ENCODE data around the gene USP47.

USP47 gene

DNA sequence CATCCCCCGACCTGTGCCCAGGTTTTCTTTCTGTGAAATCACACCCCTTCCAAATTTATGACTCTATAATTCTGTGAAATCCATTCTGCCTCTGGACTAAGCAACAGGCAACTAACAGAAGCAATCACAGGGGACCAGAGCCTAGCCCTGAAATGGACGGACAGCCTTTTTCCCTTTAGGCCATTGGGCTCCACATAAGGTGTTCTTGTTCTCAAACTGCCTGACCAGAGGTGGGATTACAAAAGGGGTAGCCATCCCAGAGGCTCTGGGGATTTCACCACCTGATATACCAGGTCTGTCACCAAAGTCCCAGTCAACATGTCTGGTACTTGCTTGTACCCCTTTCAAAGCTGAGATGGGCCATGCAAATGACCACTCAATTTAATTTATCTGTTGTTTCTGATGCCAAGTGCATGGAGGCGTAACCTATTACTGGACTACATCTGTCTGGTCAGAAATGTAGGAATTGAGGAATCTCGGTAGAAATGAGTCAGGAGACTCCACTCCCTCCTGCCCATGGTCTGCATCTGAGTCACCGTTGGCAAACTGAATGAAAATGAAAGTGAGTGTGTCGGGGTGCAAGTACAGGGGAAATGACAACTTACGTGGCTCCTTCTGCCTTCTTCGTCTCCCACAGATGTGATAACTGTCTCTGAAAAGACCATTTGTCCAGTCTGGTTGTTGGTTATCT is 156.5 kb downstream of the USP47 start:
- no peaks in the 10 kb centered on the region for H3K9me3 ChIP-seq (ENCODE audit: control insufficient read depth, insufficient read depth, low read depth, low read length)
- H3K27ac ChIP-seq (ENCODE audit: extremely low read depth, low read depth, low read length): no peak overlapping the region
- TF ChIP-seq ZFP3 (tag by site-specific recombination; IDR thresholded peaks at IDR 0.05; ENCODE audit: low read depth) (no peak), OSR2 (tag by site-specific recombination; IDR thresholded peaks at IDR 0.05) (no peak), ZNF148 (tag by site-specific recombination; IDR thresholded peaks at IDR 0.05; ENCODE audit: borderline replicate concordance) (no peak), HOXA7 (CRISPR knock-in tag; IDR thresholded peaks at IDR 0.05; ENCODE audit: borderline replicate concordance) (no peak), ZNF221 (tag by site-specific recombination; IDR thresholded peaks at IDR 0.05; ENCODE audit: borderline replicate concordance) (no peak), REPIN1 (tag by site-specific recombination; IDR thresholded peaks at IDR 0.05; ENCODE audit: low read depth) (no peak), ZNF621 (tag by site-specific recombination; IDR thresholded peaks at IDR 0.05) (no peak), TSHZ1 (tag by site-specific recombination; IDR thresholded peaks at IDR 0.05; ENCODE audit: borderline replicate concordance) (no peak), ZNF585B (tag by site-specific recombination; IDR thresholded peaks at IDR 0.05) (no peak), ZXDB (tag by site-specific recombination; IDR thresholded peaks at IDR 0.05) (no peak)
- TF ChIP-seq, protein P1, sequence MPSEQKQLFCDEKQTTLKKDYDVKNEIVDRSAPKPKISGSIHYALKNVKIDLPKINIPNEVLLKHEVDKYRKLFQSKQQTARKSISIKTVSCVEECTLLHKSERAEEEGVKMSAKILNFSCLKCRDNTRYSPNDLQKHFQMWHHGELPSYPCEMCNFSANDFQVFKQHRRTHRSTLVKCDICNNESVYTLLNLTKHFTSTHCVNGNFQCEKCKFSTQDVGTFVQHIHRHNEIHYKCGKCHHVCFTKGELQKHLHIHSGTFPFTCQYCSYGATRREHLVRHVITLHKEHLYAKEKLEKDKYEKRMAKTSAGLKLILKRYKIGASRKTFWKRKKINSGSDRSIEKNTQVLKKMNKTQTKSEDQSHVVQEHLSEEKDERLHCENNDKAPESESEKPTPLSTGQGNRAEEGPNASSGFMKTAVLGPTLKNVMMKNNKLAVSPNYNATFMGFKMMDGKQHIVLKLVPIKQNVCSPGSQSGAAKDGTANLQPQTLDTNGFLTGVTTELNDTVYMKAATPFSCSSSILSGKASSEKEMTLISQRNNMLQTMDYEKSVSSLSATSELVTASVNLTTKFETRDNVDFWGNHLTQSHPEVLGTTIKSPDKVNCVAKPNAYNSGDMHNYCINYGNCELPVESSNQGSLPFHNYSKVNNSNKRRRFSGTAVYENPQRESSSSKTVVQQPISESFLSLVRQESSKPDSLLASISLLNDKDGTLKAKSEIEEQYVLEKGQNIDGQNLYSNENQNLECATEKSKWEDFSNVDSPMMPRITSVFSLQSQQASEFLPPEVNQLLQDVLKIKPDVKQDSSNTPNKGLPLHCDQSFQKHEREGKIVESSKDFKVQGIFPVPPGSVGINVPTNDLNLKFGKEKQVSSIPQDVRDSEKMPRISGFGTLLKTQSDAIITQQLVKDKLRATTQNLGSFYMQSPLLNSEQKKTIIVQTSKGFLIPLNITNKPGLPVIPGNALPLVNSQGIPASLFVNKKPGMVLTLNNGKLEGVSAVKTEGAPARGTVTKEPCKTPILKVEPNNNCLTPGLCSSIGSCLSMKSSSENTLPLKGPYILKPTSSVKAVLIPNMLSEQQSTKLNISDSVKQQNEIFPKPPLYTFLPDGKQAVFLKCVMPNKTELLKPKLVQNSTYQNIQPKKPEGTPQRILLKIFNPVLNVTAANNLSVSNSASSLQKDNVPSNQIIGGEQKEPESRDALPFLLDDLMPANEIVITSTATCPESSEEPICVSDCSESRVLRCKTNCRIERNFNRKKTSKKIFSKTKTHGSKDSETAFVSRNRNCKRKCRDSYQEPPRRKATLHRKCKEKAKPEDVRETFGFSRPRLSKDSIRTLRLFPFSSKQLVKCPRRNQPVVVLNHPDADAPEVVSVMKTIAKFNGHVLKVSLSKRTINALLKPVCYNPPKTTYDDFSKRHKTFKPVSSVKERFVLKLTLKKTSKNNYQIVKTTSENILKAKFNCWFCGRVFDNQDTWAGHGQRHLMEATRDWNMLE (tag by site-specific recombination; conservative IDR thresholded peaks at IDR 0.05; ENCODE audit: low read depth): no peak
- CTCF ChIA-PET: no interaction called here
- POLR2A ChIA-PET: no interaction called here
- peaks cover 0 to 4% of the 10 kb centered on the region in 2 experiments; a peak in 1 of 3 replicates for H3K36me3 ChIP-seq (ENCODE audit: control insufficient read depth in 2 of 2, insufficient read depth in 1 of 2, low read length in 2 of 2)
- H3K4me1 ChIP-seq (ENCODE audit: control insufficient read depth, insufficient read depth, low read length): no peaks in the 10 kb centered on the region
- H3K4me3 ChIP-seq (ENCODE audit: low read depth, low read length): no peak overlapping the region

DNA sequence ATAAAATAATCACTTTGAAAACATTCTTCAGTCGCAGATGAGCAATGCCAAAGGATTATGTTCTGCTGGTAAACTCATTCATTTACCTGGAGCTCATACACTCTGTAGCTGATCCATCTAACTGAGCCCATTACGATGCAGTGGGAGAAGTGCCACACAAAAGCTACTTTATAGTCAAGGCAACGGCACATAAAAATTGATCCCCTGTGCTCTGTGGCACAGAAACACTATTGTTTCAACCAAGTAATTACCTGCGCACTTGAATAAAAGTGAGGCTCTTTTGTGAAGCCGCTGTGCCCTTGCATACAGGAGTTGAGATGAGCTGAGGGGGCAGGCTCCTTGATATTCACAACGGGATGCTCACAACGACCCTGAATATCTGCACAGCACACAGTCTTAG is 159.4 kb downstream of the USP47 start:
- Histone ChIP-seq H3K36me3 (ENCODE audit: control insufficient read depth in 2 of 2, insufficient read depth in 1 of 2, low read length in 2 of 2) (peaks cover 0 to 4% of the 10 kb centered on the region in 2 experiments; a peak in 1 of 3 replicates), H3K9me3 (ENCODE audit: control insufficient read depth, insufficient read depth, low read depth, low read length) (no peaks in the 10 kb centered on the region), H3K4me1 (ENCODE audit: control insufficient read depth, insufficient read depth, low read length) (no peaks in the 10 kb centered on the region), H3K27ac (ENCODE audit: extremely low read depth, low read depth, low read length) (no peak overlapping the region), H3K4me3 (ENCODE audit: low read depth, low read length) (no peak overlapping the region)
- POLR2A ChIA-PET: no interaction called here
- CTCF ChIA-PET: interaction anchor here (0.6 to 1.5 kb wide), 4 partner anchors 9 to 965 kb away, joined by 3 to 4 read pairs (median 4); no protein-coding TSS in a partner anchor
- no peak for TF ChIP-seq ZNF701 (tag by site-specific recombination; IDR thresholded peaks at IDR 0.05)
- TF ChIP-seq GLI4 (tag by site-specific recombination; IDR thresholded peaks at IDR 0.05): no peak
- no peak for TF ChIP-seq ZNF280D (tag by site-specific recombination; IDR thresholded peaks at IDR 0.05)
- no peak for TF ChIP-seq SETDB1 (IDR thresholded peaks at IDR 0.05; ENCODE audit: insufficient read length, low read length)

All from HEK293 (cell line).